Cardiac fibroblast (primary cell): ENCODE results near the gene NEMF.
"Not testable (repeated sequence)": the region's sequence is repeated elsewhere in the genome, so short reads cannot be mapped to it uniquely, and the experiment has no call there.

ENCODE experiments used
- DNase-seq, 2 donors: peaks; one replicate each; pipeline versions ENCODE4 v3.0.0 to v3.0.0-alpha.2; 2010; ENCODE audit warnings: low read depth in 2 of 2
- H3K4me3 ChIP-seq, 2 donors: replicated peaks in 1 of 2; 1 replicate in 1 of 2; 2 replicates in 1 of 2; pipeline ENCODE4 v1.5.1; 2011; ENCODE audit warnings: low read depth in 2 of 2, low read length in 2 of 2, mild to moderate bottlenecking in 2 of 2, moderate library complexity in 1 of 2
- CTCF ChIP-seq: IDR thresholded peaks from one replicate; pipeline ENCODE4 v1.5.1; 2011; ENCODE audit warnings: low read depth, mild to moderate bottlenecking, low read length, inconsistent platforms

NEMF gene

GRCh38 chr14:49895480-49895879 is 42.9 kb upstream of the NEMF start:
- peak overlapping the region; percentile 18 to 92 for H3K4me3 ChIP-seq
- TF ChIP-seq CTCF: no peak
- peak in 1 of 2 donors; percentile 51 for DNase-seq

DNA sequence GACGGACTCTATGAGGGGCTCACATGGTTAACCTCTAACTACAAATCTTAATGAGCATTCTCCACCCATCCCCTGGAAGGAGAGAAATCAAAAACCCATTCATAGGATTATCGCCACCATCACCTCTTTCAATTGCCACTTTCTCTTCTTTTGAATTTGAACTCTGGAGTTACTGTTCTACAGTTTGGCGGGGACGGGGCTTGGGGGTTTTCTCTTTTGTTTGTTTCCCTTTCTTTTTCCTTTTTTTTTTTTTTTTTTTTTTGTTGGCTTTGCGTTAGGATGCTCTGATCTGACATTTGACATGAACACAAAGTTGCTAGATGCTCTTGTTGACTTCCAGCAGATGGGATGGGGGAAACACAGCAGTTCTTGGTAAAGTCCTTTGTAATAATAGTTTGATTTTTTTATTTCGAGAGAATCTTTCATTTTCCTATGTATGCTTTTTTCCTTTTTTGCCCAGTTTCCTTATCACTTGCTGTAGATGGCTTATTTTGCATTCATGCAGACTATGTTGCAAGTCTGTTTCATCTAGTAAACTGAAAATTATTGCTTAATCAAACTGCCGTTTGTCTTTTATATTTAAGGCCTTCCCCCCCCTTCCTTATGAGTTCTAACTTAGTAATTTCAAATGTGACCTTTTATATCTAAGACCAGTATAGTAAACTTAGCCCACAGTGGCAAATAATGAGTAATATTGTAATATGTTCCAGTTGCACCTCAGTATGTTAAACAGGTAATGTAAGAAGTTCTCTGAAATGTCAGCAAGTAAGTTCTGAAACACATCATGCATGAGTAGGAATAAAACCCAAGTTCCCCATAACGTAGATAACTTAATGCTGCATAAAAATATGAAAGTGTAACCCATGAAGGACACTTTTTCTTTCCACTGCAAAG is 41.9 kb upstream of the NEMF start:
- DNase-seq: not testable (repeated sequence)
- peak overlapping the region; percentile 89 to 92 for H3K4me3 ChIP-seq

DNA sequence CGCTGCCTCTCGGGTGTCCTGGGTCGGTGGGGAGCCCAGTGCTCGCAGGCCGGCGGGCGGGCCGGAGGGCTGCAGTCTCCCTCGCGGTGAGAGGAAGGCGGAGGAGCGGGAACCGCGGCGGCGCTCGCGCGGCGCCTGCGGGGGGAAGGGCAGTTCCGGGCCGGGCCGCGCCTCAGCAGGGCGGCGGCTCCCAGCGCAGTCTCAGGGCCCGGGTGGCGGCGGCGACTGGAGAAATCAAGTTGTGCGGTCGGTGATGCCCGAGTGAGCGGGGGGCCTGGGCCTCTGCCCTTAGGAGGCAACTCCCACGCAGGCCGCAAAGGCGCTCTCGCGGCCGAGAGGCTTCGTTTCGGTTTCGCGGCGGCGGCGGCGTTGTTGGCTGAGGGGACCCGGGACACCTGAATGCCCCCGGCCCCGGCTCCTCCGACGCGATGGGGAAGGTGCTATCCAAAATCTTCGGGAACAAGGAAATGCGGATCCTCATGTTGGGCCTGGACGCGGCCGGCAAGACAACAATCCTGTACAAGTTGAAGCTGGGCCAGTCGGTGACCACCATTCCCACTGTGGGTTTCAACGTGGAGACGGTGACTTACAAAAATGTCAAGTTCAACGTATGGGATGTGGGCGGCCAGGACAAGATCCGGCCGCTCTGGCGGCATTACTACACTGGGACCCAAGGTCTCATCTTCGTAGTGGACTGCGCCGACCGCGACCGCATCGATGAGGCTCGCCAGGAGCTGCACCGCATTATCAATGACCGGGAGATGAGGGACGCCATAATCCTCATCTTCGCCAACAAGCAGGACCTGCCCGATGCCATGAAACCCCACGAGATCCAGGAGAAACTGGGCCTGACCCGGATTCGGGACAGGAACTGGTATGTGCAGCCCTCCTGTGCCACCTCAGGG is 41.0 kb upstream of the NEMF start:
- DNase-seq: peak; percentile 46 to 55
- no peak for TF ChIP-seq CTCF
- peak overlapping the region; percentile 89 to 92 for H3K4me3 ChIP-seq

DNA sequence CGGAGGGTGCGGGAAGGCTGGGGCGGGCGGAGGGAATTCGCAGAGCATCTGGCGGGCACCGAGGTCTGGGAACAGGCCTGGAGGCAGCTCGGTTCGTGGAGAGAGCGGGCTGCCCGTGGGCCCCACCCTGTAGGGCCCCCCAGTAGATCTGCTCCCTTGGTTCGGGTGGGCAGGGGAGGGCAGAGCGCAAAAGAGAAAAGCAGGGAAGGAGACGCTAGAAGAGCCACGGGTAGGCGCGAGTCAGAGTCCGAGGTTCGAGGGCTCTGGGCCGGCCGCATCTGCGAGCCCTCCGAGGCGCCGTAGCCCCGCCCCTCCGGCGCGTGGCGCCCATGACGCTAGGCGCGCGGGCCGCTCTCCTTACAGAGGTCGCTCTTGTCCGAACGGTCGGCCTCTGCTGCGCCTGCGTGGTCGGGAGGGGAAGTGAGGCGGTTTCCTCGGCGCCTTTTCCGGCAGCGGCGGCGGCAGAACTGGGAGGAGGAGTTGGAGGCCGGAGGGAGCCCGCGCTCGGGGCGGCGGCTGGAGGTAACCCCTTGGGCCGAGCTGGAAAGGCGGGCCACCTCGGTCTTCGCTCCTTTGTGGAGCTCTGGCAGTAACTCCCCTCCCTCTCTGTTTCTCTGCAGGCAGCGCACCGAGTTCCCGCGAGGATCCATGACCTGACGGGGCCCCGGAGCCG is 40.2 kb upstream of the NEMF start, which contains the start of gene ARF6:
TSS of gene ARF6 (plus strand) at position 447 of the 673 bp plus-strand sequence. CDS start 655 bp downstream, outside the sequence.
- DNase-seq: peak; percentile 97 to 98
- TF ChIP-seq CTCF: no peak
- peak within 1 kb of the TSS; percentile 89 to 92 for H3K4me3 ChIP-seq

GRCh38 chr14:49892301-49892635 is 39.7 kb upstream of the NEMF start:
- peak overlapping the region; percentile 61 to 92 for H3K4me3 ChIP-seq
- peak; percentile 89 to 94 for DNase-seq
- TF ChIP-seq CTCF: no peak

- no peak for DNase-seq
- no peak overlapping the region for H3K4me3 ChIP-seq
- no peak for TF ChIP-seq CTCF
Observed at GRCh38 chr14:49888293-49888692, 35.7 kb upstream of the NEMF start.

DNA sequence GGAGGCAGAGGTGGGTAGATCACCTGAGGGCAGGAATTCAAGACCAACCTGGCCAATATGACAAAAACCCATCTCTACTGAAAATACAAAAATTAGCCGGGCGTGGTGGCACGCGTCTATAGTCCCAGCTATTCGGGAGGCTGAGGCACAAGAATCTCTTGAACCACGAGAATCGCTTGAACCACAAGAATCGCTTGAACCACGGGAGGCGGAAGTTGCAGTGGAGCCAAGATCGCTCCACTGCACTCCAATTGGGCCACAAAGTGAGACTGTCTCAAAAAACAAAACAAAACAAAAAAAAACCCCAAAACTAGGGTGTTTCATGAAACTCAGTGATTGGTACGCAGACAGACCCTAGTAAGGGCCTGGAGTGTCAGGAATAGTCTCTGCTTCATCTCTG is 33.9 kb upstream of the NEMF start:
- no peak overlapping the region for H3K4me3 ChIP-seq
- DNase-seq: no peak
- no peak for TF ChIP-seq CTCF
